Astrocyte (in vitro differentiated cells and primary cell): ENCODE data around the gene C12orf56. TPM values are rescaled to one million over a fixed set of nuclear protein-coding genes. Genes with fewer than 3 reads are reported as not detected.

Experiments used
- DNase-seq: peaks from one replicate; pipeline ENCODE4 v3.0.0-alpha.2; 2010; ENCODE audit warnings: low read depth
- FAIRE-seq: peaks from 2 replicates; lab custom pipeline; 2011; peaks lifted over from hg19 to GRCh38; lab: Jason Lieb, UNC
- H2AFZ ChIP-seq: 2 replicates; pipeline ENCODE4 v1.6.0; 2012; ENCODE audit warnings: low read depth, low read length, inconsistent platforms
- H3K27ac ChIP-seq: 2 replicates; pipeline ENCODE4 v1.5.1; 2011; ENCODE audit warnings: low read depth, low read length, inconsistent platforms
- H3K27me3 ChIP-seq: 2 replicates; pipeline ENCODE4 v1.6.0; 2011; ENCODE audit warnings: low read length, inconsistent platforms; ENCODE audit not compliant: insufficient read depth
- H3K36me3 ChIP-seq: 2 replicates; pipeline ENCODE4 v1.5.1; 2011; ENCODE audit warnings: low read length, inconsistent platforms; ENCODE audit not compliant: insufficient read depth
- H3K4me1 ChIP-seq: 2 replicates; pipeline ENCODE4 v1.5.1; 2011; ENCODE audit warnings: low read length, inconsistent platforms; ENCODE audit not compliant: insufficient read depth
- H3K4me2 ChIP-seq: 2 replicates; pipeline ENCODE4 v1.6.0; 2012; ENCODE audit warnings: low read length, inconsistent platforms
- H3K4me3 ChIP-seq: 2 replicates; pipeline ENCODE4 v1.5.1; 2011; ENCODE audit warnings: low read depth, mild to moderate bottlenecking, low read length, inconsistent platforms; ENCODE audit not compliant: insufficient read depth
- H3K79me2 ChIP-seq: 2 replicates; pipeline ENCODE4 v1.6.0; 2012; ENCODE audit warnings: mild to moderate bottlenecking, low read length, inconsistent platforms; ENCODE audit not compliant: insufficient read depth
- H3K9ac ChIP-seq: 2 replicates; pipeline ENCODE4 v1.6.0; 2012; ENCODE audit warnings: mild to moderate bottlenecking, low read length, inconsistent platforms
- H3K9me3 ChIP-seq: 2 replicates; pipeline ENCODE4 v1.5.1; 2012; ENCODE audit warnings: low read depth, mild to moderate bottlenecking, low read length, inconsistent platforms; ENCODE audit not compliant: insufficient read depth
- H4K20me1 ChIP-seq: 2 replicates; pipeline ENCODE4 v1.6.0; 2012; ENCODE audit warnings: low read length, inconsistent platforms; ENCODE audit not compliant: insufficient read depth
- H3K27ac Mint-ChIP-seq: one replicate; pipeline ENCODE4 v1.8.0; 2021; ENCODE audit warnings: mild to moderate bottlenecking, mixed read lengths; ENCODE audit not compliant: unreplicated experiment
- H3K27me3 Mint-ChIP-seq: one replicate; pipeline ENCODE4 v1.8.0; 2021; ENCODE audit warnings: low read depth, mixed read lengths; ENCODE audit not compliant: unreplicated experiment
- H3K36me3 Mint-ChIP-seq: one replicate; pipeline ENCODE4 v1.8.0; 2021; ENCODE audit warnings: low read depth, mixed read lengths; ENCODE audit not compliant: unreplicated experiment
- H3K4me1 Mint-ChIP-seq: one replicate; pipeline ENCODE4 v1.8.0; 2021; ENCODE audit warnings: low read depth, mixed read lengths; ENCODE audit not compliant: unreplicated experiment
- H3K4me3 Mint-ChIP-seq: one replicate; pipeline ENCODE4 v1.8.0; 2021; ENCODE audit warnings: mild to moderate bottlenecking, moderate library complexity, mixed read lengths; ENCODE audit not compliant: unreplicated experiment
- H3K9me3 Mint-ChIP-seq: one replicate; pipeline ENCODE4 v1.8.0; 2021; ENCODE audit warnings: mild to moderate bottlenecking, mixed read lengths; ENCODE audit not compliant: unreplicated experiment
- CTCF ChIP-seq: IDR thresholded peaks from 2 replicates; pipeline ENCODE4 v1.5.1; 2011; ENCODE audit warnings: low read depth, mild to moderate bottlenecking, inconsistent platforms, low read length, moderate library complexity; ENCODE audit not compliant: insufficient read depth
- EZH2 ChIP-seq: IDR thresholded peaks from 2 replicates; pipeline ENCODE4 v1.6.1; 2012; ENCODE audit warnings: mild to moderate bottlenecking, low read length, inconsistent platforms; ENCODE audit not compliant: insufficient read depth
- total RNA-seq: library from RNA; stranded (reverse); gene quantifications from 2 replicates; pipeline ENCODE4 v1.2.1, GENCODE V29; 2021

Gene C12orf56
- total RNA-seq, 1 donor from 2014 or later: not detected

- Histone ChIP-seq H4K20me1 (no peaks in the 10 kb centered on the region), H3K9me3 (no peaks in the 10 kb centered on the region), H3K27ac (no peak overlapping the region), H3K79me2 (no peaks in the 10 kb centered on the region), H2AFZ (no peak overlapping the region), H3K9ac (no peak overlapping the region), H3K4me1 (no peaks in the 10 kb centered on the region), H3K4me3 (no peak overlapping the region), H3K36me3 (no peaks in the 10 kb centered on the region), H3K4me2 (no peak overlapping the region), H3K27me3 (no peaks in the 10 kb centered on the region)
- Mint-ChIP-seq H3K9me3 (no peaks in the 10 kb centered on the region), H3K27ac (no peak overlapping the region), H3K4me3 (no peak overlapping the region), H3K36me3 (no peaks in the 10 kb centered on the region), H3K27me3 (peaks cover 2% of the 10 kb centered on the region), H3K4me1 (no peaks in the 10 kb centered on the region)
- FAIRE-seq (no peak), DNase-seq (no peak)
- no peak for TF ChIP-seq CTCF
- no peak for TF ChIP-seq EZH2
Observed at GRCh38 chr12:64273527-64274403, 116.8 kb downstream of the C12orf56 start.

GRCh38 chr12:64270411-64270810 is 120.1 kb downstream of the C12orf56 start:
- H3K36me3 Mint-ChIP-seq: no peaks in the 10 kb centered on the region
- no peak for DNase-seq
- Histone ChIP-seq H4K20me1 (no peaks in the 10 kb centered on the region), H3K27ac (no peak overlapping the region), H3K9me3 (no peaks in the 10 kb centered on the region), H2AFZ (no peak overlapping the region), H3K4me2 (no peak overlapping the region), H3K4me3 (no peak overlapping the region), H3K79me2 (no peaks in the 10 kb centered on the region), H3K36me3 (no peaks in the 10 kb centered on the region), H3K4me1 (no peaks in the 10 kb centered on the region), H3K9ac (no peak overlapping the region), H3K27me3 (no peaks in the 10 kb centered on the region)
- H3K27me3 Mint-ChIP-seq: peaks cover 2% of the 10 kb centered on the region
- no peaks in the 10 kb centered on the region for H3K4me1 Mint-ChIP-seq
- H3K4me3 Mint-ChIP-seq: no peak overlapping the region
- no peak for FAIRE-seq
- no peak overlapping the region for H3K27ac Mint-ChIP-seq
- no peaks in the 10 kb centered on the region for H3K9me3 Mint-ChIP-seq
- no peak for TF ChIP-seq CTCF
- TF ChIP-seq EZH2: no peak

- H3K9ac ChIP-seq: no peak overlapping the region
- no peaks in the 10 kb centered on the region for H3K9me3 ChIP-seq
- H3K9me3 Mint-ChIP-seq: no peaks in the 10 kb centered on the region
- no peaks in the 10 kb centered on the region for H3K27me3 ChIP-seq
- TF ChIP-seq EZH2 (no peak), CTCF (no peak)
- FAIRE-seq: no peak
- no peak overlapping the region for H3K27ac ChIP-seq
- no peak overlapping the region for H3K4me3 Mint-ChIP-seq
- H3K4me3 ChIP-seq: no peak overlapping the region
- H3K79me2 ChIP-seq: no peaks in the 10 kb centered on the region
- H3K4me1 Mint-ChIP-seq: no peaks in the 10 kb centered on the region
- peaks cover 5% of the 10 kb centered on the region for H3K27me3 Mint-ChIP-seq
- H4K20me1 ChIP-seq: no peaks in the 10 kb centered on the region
- no peak overlapping the region for H3K4me2 ChIP-seq
- H3K36me3 ChIP-seq: no peaks in the 10 kb centered on the region
- DNase-seq: no peak
- no peak overlapping the region for H2AFZ ChIP-seq
- no peaks in the 10 kb centered on the region for H3K36me3 Mint-ChIP-seq
- H3K4me1 ChIP-seq: no peaks in the 10 kb centered on the region
- H3K27ac Mint-ChIP-seq: no peak overlapping the region
Observed at GRCh38 chr12:64269161-64269560, 121.4 kb downstream of the C12orf56 start.
